ENCODE results near the gene CHTF18. TPM values are rescaled to one million over a fixed set of nuclear protein-coding genes. Genes with fewer than 3 reads are reported as not detected.
"Not testable (repeated sequence)": the region's sequence is repeated elsewhere in the genome, so short reads cannot be mapped to it uniquely, and the experiment has no call there.

Gene CHTF18
- total RNA-seq, 4 donors from 2014 or later = 5.0 to 17.8 (median 7.3) TPM

GRCh38 chr16:747978-748746 lies 40.3 kb upstream of the CHTF18 start:
- no peaks in the 10 kb centered on the region for H3K36me3 ChIP-seq
- no peak overlapping the region for H3K27ac ChIP-seq
- intact Hi-C loops (cut with DNase I) = no loop called here
- TF ChIP-seq, protein P1, sequence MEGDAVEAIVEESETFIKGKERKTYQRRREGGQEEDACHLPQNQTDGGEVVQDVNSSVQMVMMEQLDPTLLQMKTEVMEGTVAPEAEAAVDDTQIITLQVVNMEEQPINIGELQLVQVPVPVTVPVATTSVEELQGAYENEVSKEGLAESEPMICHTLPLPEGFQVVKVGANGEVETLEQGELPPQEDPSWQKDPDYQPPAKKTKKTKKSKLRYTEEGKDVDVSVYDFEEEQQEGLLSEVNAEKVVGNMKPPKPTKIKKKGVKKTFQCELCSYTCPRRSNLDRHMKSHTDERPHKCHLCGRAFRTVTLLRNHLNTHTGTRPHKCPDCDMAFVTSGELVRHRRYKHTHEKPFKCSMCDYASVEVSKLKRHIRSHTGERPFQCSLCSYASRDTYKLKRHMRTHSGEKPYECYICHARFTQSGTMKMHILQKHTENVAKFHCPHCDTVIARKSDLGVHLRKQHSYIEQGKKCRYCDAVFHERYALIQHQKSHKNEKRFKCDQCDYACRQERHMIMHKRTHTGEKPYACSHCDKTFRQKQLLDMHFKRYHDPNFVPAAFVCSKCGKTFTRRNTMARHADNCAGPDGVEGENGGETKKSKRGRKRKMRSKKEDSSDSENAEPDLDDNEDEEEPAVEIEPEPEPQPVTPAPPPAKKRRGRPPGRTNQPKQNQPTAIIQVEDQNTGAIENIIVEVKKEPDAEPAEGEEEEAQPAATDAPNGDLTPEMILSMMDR (IDR thresholded peaks at IDR 0.05) = no peak
- TF ChIP-seq POLR2A (IDR thresholded peaks at IDR 0.05) = no peak
- DNase-seq = no peak
- peaks cover 0 to 14% (median 0%) of the 10 kb centered on the region in 3 donors for H3K4me1 ChIP-seq
- no peaks in the 10 kb centered on the region for H3K9me3 ChIP-seq
- WGBS, 2 donors = 81 to 92% methylated on average over 13 to 14 of the region's 39 CpGs
- H3K27me3 ChIP-seq = peaks cover 0 to 41% (median 0%) of the 10 kb centered on the region in 4 donors
- H3K4me3 ChIP-seq = no peak overlapping the region

DNA sequence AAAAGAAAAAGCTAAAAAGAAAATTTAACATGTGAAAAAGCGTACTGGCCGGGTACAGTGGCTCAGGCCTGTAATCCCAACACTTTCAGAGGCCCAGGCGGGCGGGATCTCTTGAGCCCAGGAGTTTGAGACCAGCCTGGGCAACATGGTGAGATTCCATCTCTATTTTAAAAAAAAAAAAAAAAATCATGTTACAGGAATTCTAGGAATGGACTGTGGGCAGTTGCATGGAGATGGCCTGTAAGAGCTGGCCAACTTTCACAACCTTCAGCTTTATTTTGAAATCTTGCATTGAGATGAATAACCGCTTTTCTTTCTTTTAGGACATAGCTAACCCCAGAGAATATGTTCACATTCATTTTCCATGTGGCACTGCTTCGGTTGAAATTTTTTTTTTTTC lies 39.4 kb upstream of the CHTF18 start:
- H3K27ac ChIP-seq = no peak overlapping the region
- no peak for DNase-seq
- intact Hi-C loops (cut with DNase I) = no loop called here
- no peaks in the 10 kb centered on the region for H3K9me3 ChIP-seq
- peaks cover 0 to 14% (median 0%) of the 10 kb centered on the region in 3 donors for H3K4me1 ChIP-seq
- H3K27me3 ChIP-seq = peaks cover 0 to 45% (median 0%) of the 10 kb centered on the region in 4 donors
- no peak overlapping the region for H3K4me3 ChIP-seq
- WGBS, 2 donors = 64 to 78% methylated on average over 6 of the region's 6 CpGs
- TF ChIP-seq POLR2A (IDR thresholded peaks at IDR 0.05) = no peak
- TF ChIP-seq, protein P1 (IDR thresholded peaks at IDR 0.05) = no peak
- no peaks in the 10 kb centered on the region for H3K36me3 ChIP-seq

- peaks cover 0 to 53% (median 0%) of the 10 kb centered on the region in 4 donors for H3K27me3 ChIP-seq
- H3K4me3 ChIP-seq = no peak overlapping the region
- no peak for DNase-seq
- TF ChIP-seq POLR2A (IDR thresholded peaks at IDR 0.05) = no peak
- TF ChIP-seq, protein P1 (IDR thresholded peaks at IDR 0.05) = no peak
- peaks cover 0 to 23% (median 0%) of the 10 kb centered on the region in 3 donors for H3K4me1 ChIP-seq
- H3K9me3 ChIP-seq = no peaks in the 10 kb centered on the region
- WGBS, 2 donors = 55 to 67% methylated on average over 7 to 9 of the region's 9 CpGs
- H3K27ac ChIP-seq = no peak overlapping the region
- intact Hi-C loops (cut with DNase I) = no loop called here
- H3K36me3 ChIP-seq = no peaks in the 10 kb centered on the region
Measured at GRCh38 chr16:750485-750884, 37.9 kb upstream of the CHTF18 start.

GRCh38 chr16:751152-752006 lies 37.0 kb upstream of the CHTF18 start:
- no peak for TF ChIP-seq POLR2A (IDR thresholded peaks at IDR 0.05)
- TF ChIP-seq, protein P1 (IDR thresholded peaks at IDR 0.05) = no peak
- no peak overlapping the region for H3K27ac ChIP-seq
- H3K27me3 ChIP-seq = peaks cover 0 to 57% (median 0%) of the 10 kb centered on the region in 4 donors
- no peaks in the 10 kb centered on the region for H3K9me3 ChIP-seq
- no peak overlapping the region for H3K4me3 ChIP-seq
- no peak for DNase-seq
- intact Hi-C loops (cut with DNase I) = no loop called here
- H3K4me1 ChIP-seq = peaks cover 0 to 23% (median 0%) of the 10 kb centered on the region in 3 donors
- no peaks in the 10 kb centered on the region for H3K36me3 ChIP-seq
- 44 to 57% methylated on average over 29 to 31 of the region's 39 CpGs for WGBS, 2 donors

- TF ChIP-seq, protein P1 (IDR thresholded peaks at IDR 0.05) = no peak
- no peak for TF ChIP-seq POLR2A (IDR thresholded peaks at IDR 0.05)
- H3K9me3 ChIP-seq = no peaks in the 10 kb centered on the region
- DNase-seq = no peak
- H3K4me3 ChIP-seq = no peak overlapping the region
- WGBS, 2 donors = 15 to 31% methylated on average over 10 of the region's 10 CpGs
- no peak overlapping the region for H3K27ac ChIP-seq
- H3K36me3 ChIP-seq = no peaks in the 10 kb centered on the region
- peaks cover 0 to 23% (median 0%) of the 10 kb centered on the region in 3 donors for H3K4me1 ChIP-seq
- peaks cover 0 to 57% (median 0%) of the 10 kb centered on the region in 4 donors for H3K27me3 ChIP-seq
- intact Hi-C loops (cut with DNase I) = no loop called here
Measured at GRCh38 chr16:752007-752312, 36.5 kb upstream of the CHTF18 start.

GRCh38 chr16:754121-754607 lies 34.3 kb upstream of the CHTF18 start:
- peaks cover 0 to 37% (median 0%) of the 10 kb centered on the region in 3 donors for H3K4me1 ChIP-seq
- WGBS, 2 donors = 79 to 82% methylated on average over 7 to 11 of the region's 11 CpGs
- peaks cover 0 to 57% (median 0%) of the 10 kb centered on the region in 4 donors for H3K27me3 ChIP-seq
- intact Hi-C loops (cut with DNase I); H3K9me3 ChIP-seq; H3K4me3 ChIP-seq; H3K36me3 ChIP-seq; H3K27ac ChIP-seq; DNase-seq: not testable (repeated sequence)

Measured in esophagus squamous epithelium (tissue), 5 donors.